IMR-90 (cell line): ENCODE measurements around the gene IFIT3.
"Not testable (repeated sequence)": the region's sequence is repeated elsewhere in the genome, so short reads cannot be mapped to it uniquely, and the experiment has no call there.

Source experiments
- BHLHE40 ChIP-seq: fragments of 150-350 bp; IDR thresholded peaks from 2 replicates; pipeline ENCODE4 v1.6.1; 2016; ENCODE audit warnings: mild to moderate bottlenecking, low read depth, low read length
- CEBPB ChIP-seq: IDR thresholded peaks from 2 replicates; pipeline ENCODE4 v1.6.1; 2012; ENCODE audit warnings: low read depth, low read length, improper control_type of control experiment
- FOS ChIP-seq: fragments of 150-350 bp; IDR thresholded peaks from 2 replicates; pipeline ENCODE4 v1.6.1; 2016; ENCODE audit warnings: low read depth, low read length
- MXI1 ChIP-seq: IDR thresholded peaks from 2 replicates; pipeline ENCODE4 v1.6.1; 2012; ENCODE audit warnings: low read depth, mild to moderate bottlenecking, low read length, moderate library complexity, borderline replicate concordance
- POLR2A ChIP-seq: IDR thresholded peaks from 2 replicates; pipeline ENCODE4 v1.6.1; 2012; ENCODE audit warnings: mild to moderate bottlenecking, low read depth, low read length
- RCOR1 ChIP-seq: IDR thresholded peaks from 2 replicates; pipeline ENCODE4 v1.6.1; 2012; ENCODE audit warnings: mild to moderate bottlenecking, low read length, improper control_type of control experiment; ENCODE audit not compliant: insufficient replicate concordance
- SMC3 ChIP-seq: fragments of 150-350 bp; IDR thresholded peaks from 2 replicates; pipeline ENCODE4 v1.6.1; 2016; ENCODE audit warnings: low read depth, mild to moderate bottlenecking, antibody characterized with exemption, low read length, moderate library complexity
- TF ChIP-seq, protein P1 (sequence below): conservative IDR thresholded peaks from 2 replicates; pipeline ENCODE4 v1.5.1; 2012; ENCODE audit warnings: mild to moderate bottlenecking, low read depth, low read length, improper control_type of control experiment
- TF ChIP-seq, protein P2 (sequence below): fragments of 150-350 bp; IDR thresholded peaks from 2 replicates; pipeline ENCODE4 v1.6.1; 2017; ENCODE audit warnings: mild to moderate bottlenecking, antibody characterized with exemption, low read length, low read depth

DNA sequence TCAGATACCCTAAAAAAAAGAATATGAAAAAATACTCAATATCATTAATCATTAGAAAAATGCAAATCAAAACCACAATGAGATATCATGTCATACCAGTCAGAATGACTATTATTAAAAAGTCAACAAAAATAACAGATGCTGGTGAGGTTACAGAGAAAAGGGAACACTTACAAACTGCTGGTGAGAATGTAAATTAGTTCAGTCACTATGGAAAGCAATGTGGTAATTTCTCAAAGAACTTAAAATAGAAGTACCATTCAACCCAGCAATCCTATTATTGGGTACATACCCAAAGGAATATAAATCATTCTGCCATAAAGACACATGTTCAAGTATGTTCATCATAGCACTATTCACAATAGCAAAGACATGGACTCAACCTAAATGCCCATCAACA lies 2.7 kb upstream of the IFIT3 start:
- TF ChIP-seq, protein P1, sequence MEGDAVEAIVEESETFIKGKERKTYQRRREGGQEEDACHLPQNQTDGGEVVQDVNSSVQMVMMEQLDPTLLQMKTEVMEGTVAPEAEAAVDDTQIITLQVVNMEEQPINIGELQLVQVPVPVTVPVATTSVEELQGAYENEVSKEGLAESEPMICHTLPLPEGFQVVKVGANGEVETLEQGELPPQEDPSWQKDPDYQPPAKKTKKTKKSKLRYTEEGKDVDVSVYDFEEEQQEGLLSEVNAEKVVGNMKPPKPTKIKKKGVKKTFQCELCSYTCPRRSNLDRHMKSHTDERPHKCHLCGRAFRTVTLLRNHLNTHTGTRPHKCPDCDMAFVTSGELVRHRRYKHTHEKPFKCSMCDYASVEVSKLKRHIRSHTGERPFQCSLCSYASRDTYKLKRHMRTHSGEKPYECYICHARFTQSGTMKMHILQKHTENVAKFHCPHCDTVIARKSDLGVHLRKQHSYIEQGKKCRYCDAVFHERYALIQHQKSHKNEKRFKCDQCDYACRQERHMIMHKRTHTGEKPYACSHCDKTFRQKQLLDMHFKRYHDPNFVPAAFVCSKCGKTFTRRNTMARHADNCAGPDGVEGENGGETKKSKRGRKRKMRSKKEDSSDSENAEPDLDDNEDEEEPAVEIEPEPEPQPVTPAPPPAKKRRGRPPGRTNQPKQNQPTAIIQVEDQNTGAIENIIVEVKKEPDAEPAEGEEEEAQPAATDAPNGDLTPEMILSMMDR: not testable (repeated sequence)
- not testable (repeated sequence) for TF ChIP-seq CEBPB, POLR2A, MXI1, BHLHE40, FOS, RCOR1, SMC3
- TF ChIP-seq, protein P2, sequence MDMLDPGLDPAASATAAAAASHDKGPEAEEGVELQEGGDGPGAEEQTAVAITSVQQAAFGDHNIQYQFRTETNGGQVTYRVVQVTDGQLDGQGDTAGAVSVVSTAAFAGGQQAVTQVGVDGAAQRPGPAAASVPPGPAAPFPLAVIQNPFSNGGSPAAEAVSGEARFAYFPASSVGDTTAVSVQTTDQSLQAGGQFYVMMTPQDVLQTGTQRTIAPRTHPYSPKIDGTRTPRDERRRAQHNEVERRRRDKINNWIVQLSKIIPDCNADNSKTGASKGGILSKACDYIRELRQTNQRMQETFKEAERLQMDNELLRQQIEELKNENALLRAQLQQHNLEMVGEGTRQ: not testable (repeated sequence)
